Esophagus muscularis mucosa (tissue), 4 donors: ENCODE data around the gene ZNF629. TPM values are rescaled to one million over a fixed set of nuclear protein-coding genes. Genes with fewer than 3 reads are reported as not detected.

Experiments
- DNase-seq: peaks from one replicate; pipeline ENCODE4 v3.0.0-alpha.2; 2017; ENCODE audit errors: extremely low spot score
- H3K27ac ChIP-seq, 4 donors: fragments of 200-600 bp; sonication (generic); replicated peaks in 1 of 4; 1 replicate in 3 of 4; 2 replicates in 1 of 4; pipeline ENCODE4 v1.5.1; 2016 to 2019; ENCODE audit warnings: mild to moderate bottlenecking in 1 of 4
- H3K27me3 ChIP-seq, 4 donors: fragments of 200-600 bp; sonication (generic); one replicate each; pipeline versions ENCODE4 v1.5.1 to v1.6.0; 2016 to 2019
- H3K36me3 ChIP-seq, 4 donors: fragments of 200-600 bp; sonication (generic); one replicate each; pipeline ENCODE4 v1.5.1; 2016 to 2019
- H3K4me1 ChIP-seq, 4 donors: fragments of 200-600 bp; sonication (generic); one replicate each; pipeline ENCODE4 v1.5.1; 2016 to 2019
- H3K4me3 ChIP-seq, 4 donors: fragments of 200-600 bp; sonication (generic); 1 replicate in 2 of 4; 2 replicates in 2 of 4; pipeline ENCODE4 v1.5.1; 2016 to 2019; ENCODE audit warnings: mild to moderate bottlenecking in 4 of 4, moderate library complexity in 1 of 4
- H3K9me3 ChIP-seq, 4 donors: fragments of 200-600 bp; sonication (generic); 1 replicate in 3 of 4; 2 replicates in 1 of 4; pipeline ENCODE4 v1.5.1; 2016 to 2019
- EP300 ChIP-seq: sonication (generic); formaldehyde crosslinking; IDR thresholded peaks from one replicate; pipeline ENCODE4 v1.6.1; 2017; ENCODE audit warnings: antibody characterized with exemption
- POLR2A ChIP-seq: fragments of 450-650 bp; IDR thresholded peaks from one replicate; pipeline ENCODE4 v1.6.1; 2017; ENCODE audit warnings: antibody characterized with exemption, moderate library complexity, mild to moderate bottlenecking, low read depth
- POLR2AphosphoS5 ChIP-seq, 2 donors: sonication (generic); formaldehyde crosslinking; IDR thresholded peaks; one replicate each; pipeline ENCODE4 v1.6.1; 2017; ENCODE audit warnings: antibody characterized with exemption in 2 of 2
- WGBS: methylation state at CpG from one replicate; pipeline ENCODE4 v1.1.5; 2018; 5-methylcytosine and 5-hydroxymethylcytosine counted together
- intact Hi-C: fragments of 100-400 bp; cut with DNase I; formaldehyde crosslinking; loops from one replicate; pipeline ENCODE4 v1.15.1; 2023
- total RNA-seq, 4 donors: library from RNA; depleted of rRNA; stranded (reverse); fragments of >200 nt; gene quantifications; one replicate each; pipeline versions ENCODE4 v1.1.0 to v1.2.1, GENCODE V29; 2016
- TF ChIP-seq, protein P1 (sequence below), 3 experiments: fragments of 200-600 bp in 2 of 3; fragments of 450-650 bp in 1 of 3; sonication (generic) in 2 of 3; IDR thresholded peaks; one replicate each; pipeline ENCODE4 v1.5.1; 2017 to 2019; ENCODE audit warnings: antibody characterized with exemption in 3 of 3, mild to moderate bottlenecking in 2 of 3, moderate library complexity in 1 of 3

The ZNF629 gene
- total RNA-seq, 4 donors from 2014 or later: 10.4 to 17.1 (median 15.4) TPM

DNA sequence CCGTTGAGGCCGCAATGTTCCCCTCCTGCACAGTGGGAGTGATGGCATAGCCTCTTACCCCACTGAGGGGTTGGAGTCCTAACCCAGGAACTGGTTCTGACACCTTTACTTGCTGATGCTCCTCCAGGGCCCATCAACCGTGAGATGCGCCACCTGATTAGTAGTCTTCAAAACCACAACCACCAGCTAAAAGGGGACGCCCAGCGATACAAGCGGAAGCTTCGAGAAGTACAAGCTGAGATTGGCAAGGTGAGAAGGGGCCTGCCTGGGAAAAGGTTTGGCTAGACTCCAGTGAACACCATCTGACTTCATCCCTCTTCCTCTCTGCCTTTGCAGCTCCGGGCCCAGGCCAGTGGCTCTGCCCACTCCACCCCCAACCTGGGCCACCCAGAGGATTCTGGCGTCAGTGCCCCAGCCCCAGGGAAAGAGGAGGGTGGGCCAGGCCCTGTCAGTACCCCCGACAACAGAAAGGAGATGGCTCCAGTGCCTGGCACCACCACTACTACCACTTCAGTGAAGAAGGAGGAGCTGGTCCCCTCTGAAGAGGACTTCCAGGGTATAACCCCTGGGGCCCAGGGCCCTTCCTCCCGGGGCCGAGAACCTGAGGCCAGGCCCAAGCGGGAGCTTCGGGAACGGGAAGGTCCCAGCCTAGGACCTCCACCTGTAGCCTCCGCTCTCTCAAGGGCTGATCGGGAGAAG, 19.1 kb downstream of the ZNF629 start:
- no peaks in the 10 kb centered on the region for H3K27me3 ChIP-seq
- no peak for DNase-seq
- no peak overlapping the region for H3K4me3 ChIP-seq
- intact Hi-C loops: no loop called here
- peaks cover 88 to 100% (median 98%) of the 10 kb centered on the region in 4 donors for H3K36me3 ChIP-seq
- no peaks in the 10 kb centered on the region for H3K9me3 ChIP-seq
- WGBS: 92% methylated on average over 10 of the region's 18 CpGs
- H3K27ac ChIP-seq: peak overlapping the region in 1 of 4 donors; percentile 14
- peaks cover 15 to 20% (median 19%) of the 10 kb centered on the region in 4 donors for H3K4me1 ChIP-seq
- TF ChIP-seq EP300: no peak
- TF ChIP-seq, protein P1, sequence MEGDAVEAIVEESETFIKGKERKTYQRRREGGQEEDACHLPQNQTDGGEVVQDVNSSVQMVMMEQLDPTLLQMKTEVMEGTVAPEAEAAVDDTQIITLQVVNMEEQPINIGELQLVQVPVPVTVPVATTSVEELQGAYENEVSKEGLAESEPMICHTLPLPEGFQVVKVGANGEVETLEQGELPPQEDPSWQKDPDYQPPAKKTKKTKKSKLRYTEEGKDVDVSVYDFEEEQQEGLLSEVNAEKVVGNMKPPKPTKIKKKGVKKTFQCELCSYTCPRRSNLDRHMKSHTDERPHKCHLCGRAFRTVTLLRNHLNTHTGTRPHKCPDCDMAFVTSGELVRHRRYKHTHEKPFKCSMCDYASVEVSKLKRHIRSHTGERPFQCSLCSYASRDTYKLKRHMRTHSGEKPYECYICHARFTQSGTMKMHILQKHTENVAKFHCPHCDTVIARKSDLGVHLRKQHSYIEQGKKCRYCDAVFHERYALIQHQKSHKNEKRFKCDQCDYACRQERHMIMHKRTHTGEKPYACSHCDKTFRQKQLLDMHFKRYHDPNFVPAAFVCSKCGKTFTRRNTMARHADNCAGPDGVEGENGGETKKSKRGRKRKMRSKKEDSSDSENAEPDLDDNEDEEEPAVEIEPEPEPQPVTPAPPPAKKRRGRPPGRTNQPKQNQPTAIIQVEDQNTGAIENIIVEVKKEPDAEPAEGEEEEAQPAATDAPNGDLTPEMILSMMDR (IDR thresholded peaks at IDR 0.05): no peak
- TF ChIP-seq POLR2A: no peak
- TF ChIP-seq POLR2AphosphoS5 (IDR thresholded peaks at IDR 0.05): no peak

DNA sequence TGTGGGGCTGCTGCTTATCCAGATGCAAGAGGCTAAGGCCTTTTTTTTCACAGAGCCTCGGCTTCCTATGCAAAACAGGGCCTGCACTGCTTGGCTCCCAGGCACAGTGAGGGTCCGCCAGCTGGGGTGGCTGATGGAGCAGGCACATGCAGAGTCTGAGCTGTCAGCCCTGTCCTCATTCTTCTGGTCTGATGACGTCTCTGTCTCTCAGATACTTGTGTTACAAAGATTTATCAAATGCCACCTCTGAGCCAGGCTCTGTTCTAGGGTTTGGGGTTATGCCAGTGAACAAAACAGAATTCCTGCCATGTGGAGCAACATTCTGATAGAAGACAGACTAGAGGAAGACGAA, 20.1 kb downstream of the ZNF629 start:
- no peak for DNase-seq
- Histone ChIP-seq H3K27ac (no peak overlapping the region), H3K36me3 (peaks cover 78 to 90% (median 88%) of the 10 kb centered on the region in 4 donors), H3K4me1 (peaks cover 20 to 24% (median 23%) of the 10 kb centered on the region in 4 donors), H3K9me3 (no peaks in the 10 kb centered on the region), H3K4me3 (no peak overlapping the region), H3K27me3 (no peaks in the 10 kb centered on the region)
- no peak for TF ChIP-seq EP300
- WGBS: 59% methylated on average over 4 of the region's 4 CpGs
- intact Hi-C loops: no loop called here

DNA sequence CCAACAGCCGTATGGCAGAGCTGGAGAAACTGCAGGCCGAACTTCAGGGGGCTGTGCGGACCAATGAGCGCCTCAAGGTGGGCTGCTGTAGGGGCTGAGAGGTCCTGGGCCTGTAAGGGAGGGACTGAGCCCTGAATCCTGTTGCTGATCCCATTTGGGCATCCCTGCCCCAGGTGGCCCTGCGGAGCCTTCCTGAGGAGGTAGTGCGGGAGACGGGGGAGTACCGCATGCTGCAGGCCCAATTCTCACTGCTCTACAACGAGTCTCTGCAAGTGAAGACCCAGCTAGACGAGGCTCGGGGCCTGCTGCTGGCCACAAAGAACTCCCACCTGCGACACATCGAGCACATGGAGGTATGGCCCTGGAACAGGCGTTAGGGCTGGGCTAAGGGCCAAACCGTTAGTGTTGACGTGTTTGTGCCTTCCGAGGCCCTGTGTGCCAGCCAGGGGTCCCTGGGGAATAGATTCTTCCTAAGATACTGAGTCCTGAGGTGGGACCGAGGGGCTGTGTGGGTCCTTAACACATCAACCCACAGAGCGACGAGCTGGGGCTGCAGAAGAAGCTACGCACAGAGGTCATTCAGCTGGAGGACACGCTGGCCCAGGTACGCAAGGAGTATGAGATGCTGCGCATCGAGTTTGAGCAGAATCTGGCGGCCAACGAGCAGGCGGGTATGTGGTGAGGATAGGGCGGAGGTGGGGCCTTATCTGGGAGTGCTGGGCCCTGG, 20.6 kb downstream of the ZNF629 start:
- Histone ChIP-seq H3K9me3 (no peaks in the 10 kb centered on the region), H3K4me1 (peaks cover 24 to 28% (median 25%) of the 10 kb centered on the region in 4 donors), H3K36me3 (peaks cover 73 to 85% (median 83%) of the 10 kb centered on the region in 4 donors), H3K27ac (no peak overlapping the region), H3K27me3 (no peaks in the 10 kb centered on the region), H3K4me3 (no peak overlapping the region)
- no peak for DNase-seq
- no peak for TF ChIP-seq EP300
- no peak for TF ChIP-seq POLR2A
- TF ChIP-seq, protein P1 (IDR thresholded peaks at IDR 0.05): no peak
- no peak for TF ChIP-seq POLR2AphosphoS5 (IDR thresholded peaks at IDR 0.05)
- intact Hi-C loops: no loop called here
- 78% methylated on average over 25 of the region's 29 CpGs for WGBS

DNA sequence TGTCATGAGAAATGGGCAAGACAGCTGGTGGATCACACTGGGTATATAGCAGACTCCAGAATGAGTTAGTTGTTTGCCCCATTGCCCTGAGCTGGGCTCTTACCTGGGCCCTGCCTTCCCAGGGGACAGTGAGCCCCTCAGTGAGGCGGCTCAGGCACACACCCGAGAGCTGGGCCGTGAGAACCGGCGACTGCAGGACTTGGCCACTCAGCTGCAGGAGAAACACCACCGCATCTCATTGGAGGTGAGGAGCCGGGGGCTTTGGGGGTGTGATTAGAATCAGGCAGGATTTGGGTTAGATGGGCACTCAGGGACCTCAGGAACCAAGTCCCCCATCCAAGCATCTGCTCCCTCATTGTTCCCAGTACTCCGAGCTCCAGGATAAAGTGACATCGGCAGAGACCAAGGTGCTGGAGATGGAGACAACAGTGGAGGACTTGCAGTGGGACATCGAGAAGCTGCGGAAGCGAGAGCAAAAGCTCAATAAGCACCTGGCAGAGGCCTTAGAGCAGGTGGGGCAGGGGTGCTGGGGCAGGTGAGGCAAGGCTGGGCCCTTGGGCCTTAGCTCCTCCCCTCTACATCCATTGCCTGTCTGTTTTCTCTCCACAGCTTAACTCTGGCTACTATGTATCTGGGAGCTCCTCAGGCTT, 22.1 kb downstream of the ZNF629 start:
- no peak for DNase-seq
- H3K4me3 ChIP-seq: no peak overlapping the region
- WGBS: 94% methylated on average over 12 of the region's 12 CpGs
- intact Hi-C loops: no loop called here
- no peaks in the 10 kb centered on the region for H3K27me3 ChIP-seq
- no peaks in the 10 kb centered on the region for H3K9me3 ChIP-seq
- TF ChIP-seq POLR2AphosphoS5 (IDR thresholded peaks at IDR 0.05): no peak
- no peak for TF ChIP-seq POLR2A
- TF ChIP-seq EP300: no peak
- TF ChIP-seq, protein P1 (IDR thresholded peaks at IDR 0.05): no peak
- no peak overlapping the region for H3K27ac ChIP-seq
- H3K4me1 ChIP-seq: peaks cover 31 to 39% (median 33%) of the 10 kb centered on the region in 4 donors
- peaks cover 62 to 71% (median 69%) of the 10 kb centered on the region in 4 donors for H3K36me3 ChIP-seq

DNA sequence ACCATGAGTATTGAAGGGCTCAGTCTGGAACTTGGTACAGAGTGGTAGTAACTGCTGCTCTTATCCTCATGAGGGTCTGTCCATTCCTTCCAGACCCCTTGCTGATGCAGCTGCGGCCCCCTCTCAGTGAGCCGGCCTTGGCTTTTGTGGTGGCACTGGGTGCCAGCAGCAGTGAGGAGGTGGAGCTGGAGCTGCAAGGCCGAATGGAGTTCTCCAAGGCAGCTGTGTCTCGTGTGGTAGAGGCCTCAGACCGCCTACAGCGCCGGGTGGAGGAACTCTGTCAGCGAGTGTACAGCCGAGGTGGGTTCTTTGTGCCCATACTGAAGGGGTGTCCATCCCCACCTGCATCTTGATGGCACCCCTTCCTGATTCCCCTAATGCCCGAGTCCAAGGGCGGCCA, 22.9 kb downstream of the ZNF629 start:
- H3K36me3 ChIP-seq: peaks cover 54 to 62% (median 60%) of the 10 kb centered on the region in 4 donors
- H3K27ac ChIP-seq: no peak overlapping the region
- H3K27me3 ChIP-seq: no peaks in the 10 kb centered on the region
- peaks cover 31 to 39% (median 33%) of the 10 kb centered on the region in 4 donors for H3K4me1 ChIP-seq
- no peak overlapping the region for H3K4me3 ChIP-seq
- no peak for DNase-seq
- no peaks in the 10 kb centered on the region for H3K9me3 ChIP-seq
- intact Hi-C loops: no loop called here
- TF ChIP-seq, protein P1 (IDR thresholded peaks at IDR 0.05): no peak
- TF ChIP-seq EP300 (no peak), POLR2A (no peak), POLR2AphosphoS5 (IDR thresholded peaks at IDR 0.05) (no peak)
- 100% methylated on average over 2 of the region's 11 CpGs for WGBS
